OCI-LY3 (cell line): ENCODE measurements around the gene SLC17A2.

ENCODE experiments used
- H2AFZ ChIP-seq: fragments of 200-600, 300-600 bp; shearing (Covaris generic); 2 replicates; pipeline ENCODE4 v1.6.0; 2014; ENCODE audit warnings: antibody characterized with exemption, low read depth, low read length
- H3K27ac ChIP-seq: fragments of 200-600, 300-600 bp; sonication (generic); 2 replicates; pipeline ENCODE4 v1.5.1; 2014; ENCODE audit warnings: mild to moderate bottlenecking, low read length, moderate library complexity, mixed read lengths
- H3K27me3 ChIP-seq: fragments of 200-600, 300-600 bp; sonication (generic); 2 replicates; pipeline ENCODE4 v1.6.1; 2014; ENCODE audit warnings: low read depth, low read length, mixed read lengths
- H3K36me3 ChIP-seq: fragments of 200-600, 300-600 bp; sonication (generic); replicated peaks from 2 replicates; pipeline ENCODE3; 2014; ENCODE audit warnings: low read depth, low read length, mixed read lengths
- H3K4me1 ChIP-seq: fragments of 300-600, 200-600 bp; sonication (generic); 2 replicates; pipeline ENCODE4 v1.6.1; 2014; ENCODE audit warnings: low read length, mixed read lengths
- H3K4me2 ChIP-seq: fragments of 200-600, 300-600 bp; sonication (generic); 2 replicates; pipeline ENCODE4 v1.6.1; 2014; ENCODE audit warnings: low read length, mixed read lengths
- H3K4me3 ChIP-seq: fragments of 300-600, 200-600 bp; sonication (generic); 2 replicates; pipeline ENCODE4 v1.5.1; 2014; ENCODE audit warnings: antibody characterized with exemption, mild to moderate bottlenecking, low read length, moderate library complexity
- H3K79me2 ChIP-seq: fragments of 300-600, 200-600 bp; shearing (Covaris generic); 2 replicates; pipeline ENCODE4 v1.6.1; 2014; ENCODE audit warnings: mild to moderate bottlenecking, low read length, mixed read lengths
- H3K9ac ChIP-seq: fragments of 300-600, 200-600 bp; shearing (Covaris generic); 2 replicates; pipeline ENCODE4 v1.6.0; 2014; ENCODE audit warnings: mild to moderate bottlenecking, low read length, moderate library complexity
- H3K9me3 ChIP-seq: fragments of 200-600, 300-600 bp; shearing (Covaris generic); 2 replicates; pipeline ENCODE4 v1.6.1; 2014; ENCODE audit warnings: low read length, mixed read lengths; ENCODE audit not compliant: insufficient read depth
- H4K20me1 ChIP-seq: fragments of 200-600, 300-600 bp; sonication (generic); 2 replicates; pipeline ENCODE4 v1.6.1; 2016; ENCODE audit warnings: low read length, mixed read lengths; ENCODE audit not compliant: insufficient read depth
- EZH2phosphoT487 ChIP-seq: fragments of 200-600 bp; shearing (Covaris generic); IDR thresholded peaks from 2 replicates; pipeline ENCODE4 v1.6.1; 2018; ENCODE audit warnings: antibody characterized with exemption, mixed run types, low read depth
- TF ChIP-seq, protein P1 (sequence below): fragments of 200-600, 300-600 bp; sonication (generic); IDR thresholded peaks from 2 replicates; pipeline ENCODE4 v1.5.1; 2014; ENCODE audit warnings: antibody characterized with exemption, low read length, low read depth

Gene SLC17A2, protein sequence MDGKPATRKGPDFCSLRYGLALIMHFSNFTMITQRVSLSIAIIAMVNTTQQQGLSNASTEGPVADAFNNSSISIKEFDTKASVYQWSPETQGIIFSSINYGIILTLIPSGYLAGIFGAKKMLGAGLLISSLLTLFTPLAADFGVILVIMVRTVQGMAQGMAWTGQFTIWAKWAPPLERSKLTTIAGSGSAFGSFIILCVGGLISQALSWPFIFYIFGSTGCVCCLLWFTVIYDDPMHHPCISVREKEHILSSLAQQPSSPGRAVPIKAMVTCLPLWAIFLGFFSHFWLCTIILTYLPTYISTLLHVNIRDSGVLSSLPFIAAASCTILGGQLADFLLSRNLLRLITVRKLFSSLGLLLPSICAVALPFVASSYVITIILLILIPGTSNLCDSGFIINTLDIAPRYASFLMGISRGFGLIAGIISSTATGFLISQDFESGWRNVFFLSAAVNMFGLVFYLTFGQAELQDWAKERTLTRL

DNA sequence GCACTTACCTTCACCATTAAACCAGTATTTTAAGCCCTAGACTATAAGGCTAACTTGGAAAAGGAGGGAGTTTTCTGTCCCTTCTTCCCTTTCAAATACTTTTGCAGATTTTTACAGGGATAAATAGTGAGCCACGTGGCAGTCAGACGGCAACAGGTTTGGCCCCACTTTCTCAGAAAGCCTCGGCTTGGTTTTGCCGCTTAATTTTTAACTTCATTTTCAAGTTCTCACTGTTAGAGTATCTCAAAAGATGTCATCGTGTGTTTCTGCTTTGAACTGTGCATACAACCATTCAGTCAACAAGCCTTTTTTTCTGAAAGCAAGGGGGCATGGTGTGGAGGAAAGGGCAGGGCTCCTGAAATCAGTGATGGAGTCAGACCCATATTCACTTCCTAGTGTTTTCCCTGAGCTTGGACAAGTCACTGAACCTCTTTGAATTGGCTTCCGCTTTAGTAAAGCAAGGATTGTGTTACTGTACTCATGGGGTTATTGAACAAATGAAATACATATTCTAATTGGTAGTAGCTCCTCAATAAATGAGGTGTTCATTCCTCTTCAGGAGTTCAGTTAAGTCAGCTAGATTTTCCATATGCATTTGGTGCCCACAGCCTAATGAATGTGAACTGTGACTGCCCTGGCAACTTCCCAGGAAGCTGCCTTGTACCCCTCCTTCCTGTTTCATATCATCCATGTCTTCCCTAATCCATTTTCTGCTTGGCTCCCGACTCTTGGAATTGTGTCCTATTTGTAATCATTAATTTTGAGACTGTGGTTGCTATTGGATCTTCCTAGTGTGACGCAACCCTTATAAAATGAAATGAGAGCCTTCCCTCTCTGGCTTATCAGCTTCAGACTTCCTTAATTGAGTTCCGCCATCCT, at the start of gene SLC17A2:
SLC17A2 (minus strand) TSS at position 160 of the 879 bp plus-strand sequence. CDS start 4,895 bp downstream, outside the sequence.
- TF ChIP-seq, protein P1, sequence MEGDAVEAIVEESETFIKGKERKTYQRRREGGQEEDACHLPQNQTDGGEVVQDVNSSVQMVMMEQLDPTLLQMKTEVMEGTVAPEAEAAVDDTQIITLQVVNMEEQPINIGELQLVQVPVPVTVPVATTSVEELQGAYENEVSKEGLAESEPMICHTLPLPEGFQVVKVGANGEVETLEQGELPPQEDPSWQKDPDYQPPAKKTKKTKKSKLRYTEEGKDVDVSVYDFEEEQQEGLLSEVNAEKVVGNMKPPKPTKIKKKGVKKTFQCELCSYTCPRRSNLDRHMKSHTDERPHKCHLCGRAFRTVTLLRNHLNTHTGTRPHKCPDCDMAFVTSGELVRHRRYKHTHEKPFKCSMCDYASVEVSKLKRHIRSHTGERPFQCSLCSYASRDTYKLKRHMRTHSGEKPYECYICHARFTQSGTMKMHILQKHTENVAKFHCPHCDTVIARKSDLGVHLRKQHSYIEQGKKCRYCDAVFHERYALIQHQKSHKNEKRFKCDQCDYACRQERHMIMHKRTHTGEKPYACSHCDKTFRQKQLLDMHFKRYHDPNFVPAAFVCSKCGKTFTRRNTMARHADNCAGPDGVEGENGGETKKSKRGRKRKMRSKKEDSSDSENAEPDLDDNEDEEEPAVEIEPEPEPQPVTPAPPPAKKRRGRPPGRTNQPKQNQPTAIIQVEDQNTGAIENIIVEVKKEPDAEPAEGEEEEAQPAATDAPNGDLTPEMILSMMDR = no peak
- TF ChIP-seq EZH2phosphoT487 = no peak
- Histone ChIP-seq H3K79me2 (no peaks in the 10 kb centered on the region), H3K4me2 (no peak within 1 kb of the TSS), H3K9me3 (no peaks in the 10 kb centered on the region), H4K20me1 (no peaks in the 10 kb centered on the region), H3K4me1 (no peaks in the 10 kb centered on the region), H2AFZ (no peak within 1 kb of the TSS), H3K4me3 (no peak within 1 kb of the TSS), H3K36me3 (no peaks in the 10 kb centered on the region), H3K27ac (no peak within 1 kb of the TSS), H3K9ac (no peak within 1 kb of the TSS), H3K27me3 (no peaks in the 10 kb centered on the region)

- TF ChIP-seq EZH2phosphoT487 = no peak
- TF ChIP-seq, protein P1 = no peak
- H3K36me3 ChIP-seq = peaks cover 44% of the 10 kb centered on the region
- no peak overlapping the region for H3K4me2 ChIP-seq
- H3K9me3 ChIP-seq = no peaks in the 10 kb centered on the region
- no peaks in the 10 kb centered on the region for H3K27me3 ChIP-seq
- no peak overlapping the region for H2AFZ ChIP-seq
- H3K4me3 ChIP-seq = no peak overlapping the region
- H3K9ac ChIP-seq = no peak overlapping the region
- no peaks in the 10 kb centered on the region for H4K20me1 ChIP-seq
- no peak overlapping the region for H3K27ac ChIP-seq
- H3K4me1 ChIP-seq = no peaks in the 10 kb centered on the region
- H3K79me2 ChIP-seq = no peaks in the 10 kb centered on the region
Measured at GRCh38 chr6:25975923-25976560, 45.6 kb upstream of the SLC17A2 start.

DNA sequence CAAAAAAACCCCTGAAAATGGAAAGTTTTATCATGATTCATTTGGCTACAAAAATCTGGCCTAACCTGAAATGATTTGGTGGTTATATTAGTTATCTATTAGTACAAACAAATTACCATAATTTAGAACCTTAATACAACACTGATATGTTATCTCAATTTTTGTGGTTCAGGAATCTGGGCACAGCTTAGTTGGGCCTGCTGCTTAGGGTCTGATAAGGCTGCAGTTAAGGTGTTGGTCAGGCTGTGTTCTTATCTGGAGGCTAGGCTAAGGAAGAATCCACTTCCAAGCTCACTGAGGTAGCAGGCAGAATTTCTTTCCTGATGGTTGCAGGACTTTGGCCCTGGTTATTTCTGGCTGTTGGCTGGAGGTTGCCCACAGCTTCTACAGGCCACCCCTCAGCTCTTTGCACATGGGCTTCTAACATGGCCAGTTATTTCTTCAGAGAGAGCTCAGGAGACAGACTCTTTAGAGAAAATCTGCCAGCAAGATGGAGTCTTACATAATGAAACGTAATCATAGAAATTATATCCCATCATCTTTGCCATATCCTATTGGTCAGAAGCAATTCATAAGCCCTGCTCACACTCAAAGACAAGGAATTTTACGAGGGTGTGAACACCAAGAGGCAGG, 43.5 kb upstream of the SLC17A2 start:
- Histone ChIP-seq H3K27me3 (no peaks in the 10 kb centered on the region), H3K4me3 (no peak overlapping the region), H3K27ac (no peak overlapping the region), H2AFZ (no peak overlapping the region), H3K9ac (no peak overlapping the region), H3K4me2 (no peak overlapping the region), H3K79me2 (no peaks in the 10 kb centered on the region), H3K4me1 (no peaks in the 10 kb centered on the region), H4K20me1 (no peaks in the 10 kb centered on the region), H3K36me3 (peaks cover 55% of the 10 kb centered on the region), H3K9me3 (no peaks in the 10 kb centered on the region)
- TF ChIP-seq, protein P1 = no peak
- TF ChIP-seq EZH2phosphoT487 = no peak
